GM18508 (cell line): Measurements from ENCODE around the gene ASCC1.

Experiments used
- ATAC-seq: cut with Tn5 transposase; IDR thresholded peaks from one replicate; pipeline ENCODE4 v1.9.1; 2021; ENCODE audit warnings: moderate number of reproducible peaks; ENCODE audit not compliant: insufficient read depth, unreplicated experiment

Gene ASCC1

GRCh38 chr10:72058989-72059842 is 156.9 kb downstream of the ASCC1 start:
- no peak for ATAC-seq

GRCh38 chr10:72058347-72058898 is 157.7 kb downstream of the ASCC1 start:
- ATAC-seq = no peak

GRCh38 chr10:72056932-72057751 is 158.9 kb downstream of the ASCC1 start:
- no peak for ATAC-seq

GRCh38 chr10:72056113-72056512 is 160.0 kb downstream of the ASCC1 start:
- ATAC-seq = no peak

- ATAC-seq = no peak
Measured at GRCh38 chr10:72053690-72054089, 162.4 kb downstream of the ASCC1 start.

- ATAC-seq = no peak
Measured at GRCh38 chr10:72050873-72051272, 165.2 kb downstream of the ASCC1 start.

- ATAC-seq = no peak
Measured at GRCh38 chr10:72049969-72050781, 165.9 kb downstream of the ASCC1 start.

GRCh38 chr10:72049472-72049871 is 166.6 kb downstream of the ASCC1 start:
- no peak for ATAC-seq

- ATAC-seq = no peak
Measured at GRCh38 chr10:72048450-72049124, 167.5 kb downstream of the ASCC1 start.
